GM10248 (cell line): Measurements from ENCODE around the gene FTSJ3.

Experiments
- CTCF ChIA-PET: fragments of 300-600 bp; sonication (Branson Sonifier 250); formaldehyde crosslinking; extraction: SDS; loops from one replicate; lab custom pipeline; 2021; ENCODE audit warnings: antibody characterized with exemption; lab: Yijun Ruan, JAX
- POLR2A ChIA-PET: fragments of 350-650 bp; sonication (Branson Sonifier 250); formaldehyde crosslinking; extraction: SDS; loops from one replicate; lab custom pipeline; 2020; ENCODE audit warnings: antibody characterized with exemption; lab: Yijun Ruan, JAX
- DNase-seq: peaks from one replicate; pipeline ENCODE4 v3.0.0; 2012; ENCODE audit errors: extremely low spot score
- CTCF ChIP-seq: IDR thresholded peaks from 2 replicates; pipeline ENCODE4 v1.5.1; 2012; ENCODE audit warnings: mild to moderate bottlenecking, low read depth; ENCODE audit errors: extremely low read depth, missing control alignments, control extremely low read depth

Gene FTSJ3

GRCh38 chr17:63826468-63827001, 928 bp downstream of the FTSJ3 start:
- POLR2A ChIA-PET = interaction anchor here (0.7 to 1.4 kb wide), 2 partner anchors 13 to 17 kb away, joined by 3 to 5 read pairs; no protein-coding TSS in a partner anchor
- CTCF ChIA-PET = interaction anchor here (0.8 to 1.1 kb wide), 4 partner anchors 9 to 93 kb away, joined by 3 to 5 read pairs (median 4); no protein-coding TSS in a partner anchor
- TF ChIP-seq CTCF = no peak
- no peak for DNase-seq

- CTCF ChIA-PET = interaction anchor here (0.9 to 2.8 kb wide), 2 partner anchors 9 to 17 kb away, joined by 3 to 15 read pairs; no protein-coding TSS in a partner anchor
- TF ChIP-seq CTCF = no peak
- POLR2A ChIA-PET = interaction anchor here (0.7 to 1.2 kb wide), 2 partner anchors 16 to 47 kb away, joined by 3 read pairs; no protein-coding TSS in a partner anchor
- DNase-seq = no peak
These were observed 3.1 kb downstream of the FTSJ3 start for GRCh38 chr17:63824362-63824761.

GRCh38 chr17:63823659-63824331, 3.7 kb downstream of the FTSJ3 start:
- TF ChIP-seq CTCF = no peak
- DNase-seq = no peak
- ChIA-PET CTCF (interaction anchor here (0.9 to 2.8 kb wide), 2 partner anchors 10 to 18 kb away, joined by 3 to 15 read pairs; no protein-coding TSS in a partner anchor), POLR2A (interaction anchor here (0.7 kb wide), 1 partner anchor 47 kb away, joined by 3 read pairs; no protein-coding TSS in a partner anchor)

GRCh38 chr17:63822537-63822936, 4.9 kb downstream of the FTSJ3 start:
- no peak for DNase-seq
- no peak for TF ChIP-seq CTCF
- POLR2A ChIA-PET = no interaction called here
- CTCF ChIA-PET = no interaction called here

- no peak for DNase-seq
- CTCF ChIA-PET = interaction anchor here (1.3 to 1.5 kb wide), 2 partner anchors 24 to 41 kb away, joined by 3 to 5 read pairs; no protein-coding TSS in a partner anchor
- POLR2A ChIA-PET = no interaction called here
- TF ChIP-seq CTCF = no peak
These were observed 5.7 kb downstream of the FTSJ3 start for GRCh38 chr17:63821804-63822203.

- DNase-seq = no peak
- TF ChIP-seq CTCF = no peak
- CTCF ChIA-PET = interaction anchor here (1.1 to 1.6 kb wide), 5 partner anchors 12 to 46 kb away, joined by 3 to 6 read pairs (median 4); no protein-coding TSS in a partner anchor
- POLR2A ChIA-PET = no interaction called here
These were observed 6.4 kb downstream of the FTSJ3 start for GRCh38 chr17:63820963-63821561.
